HEK293 (cell line): Measurements from ENCODE around the gene GSN.

ENCODE experiments used
- CTCF ChIA-PET: fragments of 350-600 bp; formaldehyde crosslinking; extraction: SDS; loops from one replicate; lab custom pipeline; 2021; ENCODE audit warnings: antibody characterized with exemption; lab: Yijun Ruan, JAX
- POLR2A ChIA-PET: fragments of 300-600 bp; formaldehyde crosslinking; extraction: SDS; loops from one replicate; lab custom pipeline; 2020; ENCODE audit warnings: antibody characterized with exemption, inconsistent platforms; lab: Yijun Ruan, JAX
- H3K27ac ChIP-seq: fragments of 200-500 bp; sonication (Bioruptor generic); 2 replicates; pipeline ENCODE4 v1.5.1; 2014; ENCODE audit warnings: low read depth, low read length, control low read depth, inconsistent platforms; ENCODE audit errors: extremely low read depth
- H3K36me3 ChIP-seq, 2 experiments: fragments of 200-500 bp in 1 of 2; sonication (Bioruptor generic) in 1 of 2; 1 replicate in 1 of 2; 2 replicates in 1 of 2; pipeline ENCODE4 v1.5.1; 2014 to 2017; ENCODE audit warnings: inconsistent platforms in 2 of 2, low read length in 2 of 2; ENCODE audit not compliant: control insufficient read depth in 2 of 2, insufficient read depth in 1 of 2
- H3K4me1 ChIP-seq: fragments of 200-500 bp; sonication (Bioruptor generic); 2 replicates; pipeline ENCODE4 v1.5.1; 2014; ENCODE audit warnings: mild to moderate bottlenecking, low read length, inconsistent platforms; ENCODE audit not compliant: control insufficient read depth, insufficient read depth
- H3K4me3 ChIP-seq: 2 replicates; pipeline ENCODE4 v1.5.1; 2011; ENCODE audit warnings: low read depth, mild to moderate bottlenecking, control low read depth, low read length, moderate library complexity
- H3K9me3 ChIP-seq: fragments of 200-500 bp; sonication (Bioruptor generic); 2 replicates; pipeline ENCODE4 v1.5.1; 2014; ENCODE audit warnings: low read depth, low read length, inconsistent platforms; ENCODE audit not compliant: control insufficient read depth, insufficient read depth
- CTCF ChIP-seq: fragments of 450-650 bp; formaldehyde crosslinking; IDR thresholded peaks from 2 replicates; pipeline ENCODE4 v1.5.1; 2016; ENCODE audit warnings: missing biosample characterization, missing genetic modification characterization
- GLI2 ChIP-seq: fragments of 450-650 bp; formaldehyde crosslinking; IDR thresholded peaks from 2 replicates; pipeline ENCODE4; 2017; ENCODE audit warnings: missing biosample characterization, missing genetic modification characterization, low read depth, borderline replicate concordance
- IKZF3 ChIP-seq: fragments of 450-650 bp; IDR thresholded peaks from 2 replicates; pipeline ENCODE4 v1.5.0; 2018; ENCODE audit warnings: missing biosample characterization, mild to moderate bottlenecking, missing genetic modification characterization, moderate library complexity
- PRDM1 ChIP-seq: fragments of 450-650 bp; formaldehyde crosslinking; IDR thresholded peaks from 2 replicates; pipeline ENCODE4; 2016; ENCODE audit warnings: missing biosample characterization, missing genetic modification characterization
- RBAK ChIP-seq: fragments of 450-650 bp; formaldehyde crosslinking; IDR thresholded peaks from 2 replicates; pipeline ENCODE4 v1.5.1; 2016; ENCODE audit warnings: missing biosample characterization, missing genetic modification characterization
- SETDB1 ChIP-seq: IDR thresholded peaks from one replicate; pipeline ENCODE4 v1.6.1; 2017; ENCODE audit warnings: mild to moderate bottlenecking, low read length, moderate library complexity, mixed read lengths; ENCODE audit not compliant: insufficient read length
- ZNF223 ChIP-seq: fragments of 450-650 bp; formaldehyde crosslinking; IDR thresholded peaks from 2 replicates; pipeline ENCODE4 v1.5.1; 2016; ENCODE audit warnings: missing biosample characterization, missing genetic modification characterization
- ZNF423 ChIP-seq: fragments of 450-650 bp; formaldehyde crosslinking; IDR thresholded peaks from 2 replicates; pipeline ENCODE4 v1.5.1; 2016; ENCODE audit warnings: missing biosample characterization, missing genetic modification characterization
- ZNF518A ChIP-seq: fragments of 450-650 bp; formaldehyde crosslinking; conservative IDR thresholded peaks from 2 replicates; pipeline ENCODE4 v1.5.1; 2016; ENCODE audit warnings: low read depth, missing biosample characterization, missing genetic modification characterization
- ZNF623 ChIP-seq: fragments of 450-650 bp; formaldehyde crosslinking; IDR thresholded peaks from 2 replicates; pipeline ENCODE4 v1.5.1; 2016; ENCODE audit warnings: missing biosample characterization, missing genetic modification characterization
- ZNF624 ChIP-seq: fragments of 450-650 bp; formaldehyde crosslinking; IDR thresholded peaks from 2 replicates; pipeline ENCODE4 v1.5.1; 2017; ENCODE audit warnings: missing biosample characterization, missing genetic modification characterization
- ZNF704 ChIP-seq: fragments of 450-650 bp; formaldehyde crosslinking; IDR thresholded peaks from 2 replicates; pipeline ENCODE4 v1.5.1; 2016; ENCODE audit warnings: missing biosample characterization, missing genetic modification characterization
- ZNF785 ChIP-seq: fragments of 450-650 bp; formaldehyde crosslinking; IDR thresholded peaks from 2 replicates; pipeline ENCODE4 v1.5.1; 2016; ENCODE audit warnings: missing biosample characterization, missing genetic modification characterization
- ZNF830 ChIP-seq: fragments of 450-650 bp; IDR thresholded peaks from 2 replicates; pipeline ENCODE4 v1.5.0; 2018; ENCODE audit warnings: missing biosample characterization, missing genetic modification characterization, low read depth, mild to moderate bottlenecking, moderate library complexity
- ZXDB ChIP-seq: fragments of 450-650 bp; formaldehyde crosslinking; IDR thresholded peaks from 2 replicates; pipeline ENCODE4 v1.5.1; 2016; ENCODE audit warnings: missing biosample characterization, missing genetic modification characterization
- TF ChIP-seq, protein P1 (sequence below): fragments of 450-650 bp; formaldehyde crosslinking; IDR thresholded peaks from 2 replicates; pipeline ENCODE4; 2016; ENCODE audit warnings: missing biosample characterization, missing genetic modification characterization
- TF ChIP-seq, protein P2 (sequence below): fragments of 450-650 bp; formaldehyde crosslinking; IDR thresholded peaks from 2 replicates; pipeline ENCODE4 v1.5.1; 2016; ENCODE audit warnings: missing biosample characterization, missing genetic modification characterization

The GSN gene

GRCh38 chr9:121331549-121331948 lies 63.6 kb downstream of the GSN start:
- no peak overlapping the region for H3K4me3 ChIP-seq
- peaks cover 0 to 43% of the 10 kb centered on the region in 2 experiments; a peak in 1 of 3 replicates for H3K36me3 ChIP-seq
- CTCF ChIA-PET = interaction anchor here (0.6 to 1.0 kb wide), 3 partner anchors 11 to 80 kb away, joined by 3 to 5 read pairs (median 4); no protein-coding TSS in a partner anchor
- POLR2A ChIA-PET = no interaction called here
- H3K9me3 ChIP-seq = no peaks in the 10 kb centered on the region
- no peaks in the 10 kb centered on the region for H3K4me1 ChIP-seq
- no peak overlapping the region for H3K27ac ChIP-seq
- TF ChIP-seq IKZF3 (tag by site-specific recombination) (no peak), ZNF623 (no peak), ZXDB (tag by site-specific recombination) (no peak), ZNF518A (tag by site-specific recombination) (no peak), RBAK (tag by site-specific recombination) (no peak), ZNF785 (tag by site-specific recombination) (no peak)
- TF ChIP-seq, protein P1, sequence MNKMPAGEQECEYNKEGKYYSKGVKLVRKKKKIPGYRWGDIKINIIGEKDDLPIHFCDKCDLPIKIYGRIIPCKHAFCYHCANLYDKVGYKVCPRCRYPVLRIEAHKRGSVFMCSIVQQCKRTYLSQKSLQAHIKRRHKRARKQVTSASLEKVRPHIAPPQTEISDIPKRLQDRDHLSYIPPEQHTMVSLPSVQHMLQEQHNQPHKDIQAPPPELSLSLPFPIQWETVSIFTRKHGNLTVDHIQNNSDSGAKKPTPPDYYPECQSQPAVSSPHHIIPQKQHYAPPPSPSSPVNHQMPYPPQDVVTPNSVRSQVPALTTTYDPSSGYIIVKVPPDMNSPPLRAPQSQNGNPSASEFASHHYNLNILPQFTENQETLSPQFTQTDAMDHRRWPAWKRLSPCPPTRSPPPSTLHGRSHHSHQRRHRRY (tag by site-specific recombination) = no peak
- TF ChIP-seq, protein P2, sequence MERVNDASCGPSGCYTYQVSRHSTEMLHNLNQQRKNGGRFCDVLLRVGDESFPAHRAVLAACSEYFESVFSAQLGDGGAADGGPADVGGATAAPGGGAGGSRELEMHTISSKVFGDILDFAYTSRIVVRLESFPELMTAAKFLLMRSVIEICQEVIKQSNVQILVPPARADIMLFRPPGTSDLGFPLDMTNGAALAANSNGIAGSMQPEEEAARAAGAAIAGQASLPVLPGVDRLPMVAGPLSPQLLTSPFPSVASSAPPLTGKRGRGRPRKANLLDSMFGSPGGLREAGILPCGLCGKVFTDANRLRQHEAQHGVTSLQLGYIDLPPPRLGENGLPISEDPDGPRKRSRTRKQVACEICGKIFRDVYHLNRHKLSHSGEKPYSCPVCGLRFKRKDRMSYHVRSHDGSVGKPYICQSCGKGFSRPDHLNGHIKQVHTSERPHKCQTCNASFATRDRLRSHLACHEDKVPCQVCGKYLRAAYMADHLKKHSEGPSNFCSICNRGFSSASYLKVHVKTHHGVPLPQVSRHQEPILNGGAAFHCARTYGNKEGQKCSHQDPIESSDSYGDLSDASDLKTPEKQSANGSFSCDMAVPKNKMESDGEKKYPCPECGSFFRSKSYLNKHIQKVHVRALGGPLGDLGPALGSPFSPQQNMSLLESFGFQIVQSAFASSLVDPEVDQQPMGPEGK (tag by site-specific recombination) = no peak

GRCh38 chr9:121331992-121332685 lies 64.2 kb downstream of the GSN start:
- POLR2A ChIA-PET = no interaction called here
- no peak overlapping the region for H3K27ac ChIP-seq
- CTCF ChIA-PET = interaction anchor here (0.6 to 1.0 kb wide), 2 partner anchors 12 to 13 kb away, joined by 4 to 5 read pairs; no protein-coding TSS in a partner anchor
- no peak for TF ChIP-seq GLI2 (tag by site-specific recombination)
- TF ChIP-seq PRDM1 (tag by site-specific recombination) = no peak
- TF ChIP-seq ZNF830 (tag by site-specific recombination) = no peak
- no peak for TF ChIP-seq ZNF423 (tag by site-specific recombination)
- no peak for TF ChIP-seq ZNF223
- TF ChIP-seq CTCF (tag by site-specific recombination) = no peak
- no peak for TF ChIP-seq SETDB1
- no peak for TF ChIP-seq ZNF704 (tag by site-specific recombination)
- no peak for TF ChIP-seq ZNF518A (tag by site-specific recombination)
- TF ChIP-seq ZNF624 (tag by site-specific recombination) = no peak

More at GRCh38 chr9:121331992-121332685, 64.2 kb downstream of the GSN start:
- no peak overlapping the region for H3K4me3 ChIP-seq
- H3K36me3 ChIP-seq = peaks cover 0 to 37% of the 10 kb centered on the region in 2 experiments; a peak in 1 of 3 replicates
- no peaks in the 10 kb centered on the region for H3K9me3 ChIP-seq
- no peaks in the 10 kb centered on the region for H3K4me1 ChIP-seq
